Skeletal muscle tissue (tissue), 4 donors: ENCODE data around the gene NLRC3. TPM values are rescaled to one million over a fixed set of nuclear protein-coding genes. Genes with fewer than 3 reads are reported as not detected.
"Not testable (repeated sequence)": the region's sequence is repeated elsewhere in the genome, so short reads cannot be mapped to it uniquely, and the experiment has no call there.

Experiments used
- H3K27ac ChIP-seq: one replicate; pipeline ENCODE4 v1.7.0; 2013; ENCODE audit warnings: mild to moderate bottlenecking, low read depth, low read length, inconsistent platforms
- H3K27me3 ChIP-seq, 3 donors: one replicate each; pipeline ENCODE4 v1.7.0; 2013; ENCODE audit warnings: low read length in 3 of 3; ENCODE audit not compliant: control insufficient read depth in 3 of 3, insufficient read depth in 3 of 3
- H3K36me3 ChIP-seq, 3 donors: one replicate each; pipeline ENCODE4 v1.7.0; 2013; ENCODE audit warnings: low read length in 3 of 3; ENCODE audit not compliant: control insufficient read depth in 3 of 3, insufficient read depth in 3 of 3
- H3K4me1 ChIP-seq, 3 donors: one replicate each; pipeline ENCODE4 v1.7.0; 2013; ENCODE audit warnings: low read length in 3 of 3, mild to moderate bottlenecking in 3 of 3; ENCODE audit not compliant: control insufficient read depth in 3 of 3, insufficient read depth in 3 of 3
- H3K4me3 ChIP-seq, 3 donors: one replicate each; pipeline ENCODE4 v1.7.0; 2013; ENCODE audit warnings: low read length in 3 of 3
- H3K9ac ChIP-seq, 3 donors: one replicate each; pipeline ENCODE4 v1.7.0; 2013; ENCODE audit warnings: low read length in 3 of 3, mild to moderate bottlenecking in 3 of 3, moderate library complexity in 2 of 3, low read depth in 1 of 3
- H3K9me3 ChIP-seq, 3 donors: one replicate each; pipeline ENCODE4 v1.7.0; 2013; ENCODE audit warnings: low read length in 3 of 3; ENCODE audit not compliant: control insufficient read depth in 3 of 3
- total RNA-seq: library from RNA; depleted of rRNA; stranded (reverse); fragments of >200 nt; gene quantifications from one replicate; pipeline ENCODE4 v1.2.3, GENCODE V29; 2014
- donor health status: Osteomylitis.

Gene NLRC3
- total RNA-seq, 1 donor from 2014 or later = 0.52 TPM

DNA sequence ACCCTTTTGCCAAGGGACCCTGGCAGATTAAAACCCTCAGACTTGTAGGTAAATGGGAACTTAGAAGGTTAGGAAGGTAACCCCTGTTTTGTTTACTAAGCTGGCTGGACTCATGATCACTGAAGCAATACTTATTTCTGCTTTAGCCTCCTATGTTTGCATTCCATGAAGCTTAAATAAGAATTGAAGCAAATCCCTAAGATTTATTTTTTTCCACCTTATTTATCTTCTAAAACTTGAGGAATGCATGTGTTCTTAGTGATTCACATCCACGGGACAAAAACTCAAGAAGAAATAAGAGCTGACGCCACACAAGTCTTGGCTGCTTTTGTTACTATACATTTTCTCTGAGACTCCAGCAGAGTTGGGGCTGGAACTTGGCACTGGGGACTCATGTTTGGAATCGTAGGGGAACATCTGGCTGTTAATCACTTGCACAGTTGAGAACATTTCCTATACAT is 40.9 kb downstream of the NLRC3 start:
- Histone ChIP-seq H3K36me3 (peaks cover 16 to 38% (median 27%) of the 10 kb centered on the region in 3 donors), H3K27me3 (no peaks in the 10 kb centered on the region), H3K9me3 (no peaks in the 10 kb centered on the region), H3K27ac (no peak overlapping the region), H3K4me1 (peaks cover 13 to 31% (median 22%) of the 10 kb centered on the region in 3 donors), H3K9ac (no peak overlapping the region), H3K4me3 (no peak overlapping the region)

DNA sequence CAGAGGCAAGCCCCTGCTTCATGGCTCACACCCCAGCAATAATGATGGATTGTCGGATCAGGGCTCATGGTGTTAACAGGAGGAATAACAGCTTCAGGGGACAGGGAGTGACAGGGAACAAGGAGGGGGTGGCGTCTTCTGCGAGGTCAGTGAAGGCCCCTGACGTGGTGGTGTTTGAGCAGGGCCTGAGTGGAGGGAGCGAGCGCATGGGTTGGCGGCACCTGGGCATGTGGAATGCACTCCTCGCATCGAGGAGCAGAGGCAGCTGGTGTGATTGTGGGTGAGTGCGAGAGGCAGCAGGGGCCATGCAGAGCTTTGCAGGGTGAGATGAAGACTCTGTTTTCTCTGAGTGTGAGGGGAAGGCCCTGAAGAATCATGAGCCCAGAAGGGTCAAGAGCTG is 43.1 kb downstream of the NLRC3 start:
- peaks cover 13 to 20% (median 19%) of the 10 kb centered on the region in 3 donors for H3K4me1 ChIP-seq
- peaks cover 25 to 48% (median 25%) of the 10 kb centered on the region in 3 donors for H3K36me3 ChIP-seq

DNA sequence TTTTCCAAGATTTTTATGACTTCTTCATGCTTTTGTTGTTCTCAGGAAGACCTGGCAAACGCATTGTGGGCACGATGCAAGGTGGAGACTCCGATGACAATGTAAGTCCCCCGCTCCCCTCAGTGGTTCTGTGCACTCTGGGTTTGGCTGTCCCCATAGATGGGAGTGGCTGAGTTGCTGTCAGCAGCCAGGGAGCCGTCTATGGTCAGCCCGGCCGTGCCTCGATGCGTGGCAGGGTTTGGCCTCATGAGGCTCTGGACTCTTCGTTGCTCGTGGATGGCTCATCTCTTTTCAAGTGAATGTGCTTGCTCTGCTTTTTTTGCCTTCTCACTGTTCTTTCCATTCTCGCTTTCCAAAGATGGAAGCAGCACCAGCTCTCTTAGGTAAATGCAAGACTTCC is 44.5 kb downstream of the NLRC3 start:
- Histone ChIP-seq H3K4me3 (no peak overlapping the region), H3K36me3 (peaks cover 27 to 44% (median 32%) of the 10 kb centered on the region in 3 donors), H3K4me1 (peaks cover 6 to 15% (median 10%) of the 10 kb centered on the region in 3 donors), H3K9me3 (no peaks in the 10 kb centered on the region), H3K9ac (no peak overlapping the region), H3K27me3 (no peaks in the 10 kb centered on the region), H3K27ac (no peak overlapping the region)

More for the DNA sequence above, 43.1 kb downstream of the NLRC3 start:
- no peak overlapping the region for H3K4me3 ChIP-seq
- no peaks in the 10 kb centered on the region for H3K27me3 ChIP-seq
- H3K27ac ChIP-seq = no peak overlapping the region
- no peaks in the 10 kb centered on the region for H3K9me3 ChIP-seq
- no peak overlapping the region for H3K9ac ChIP-seq

DNA sequence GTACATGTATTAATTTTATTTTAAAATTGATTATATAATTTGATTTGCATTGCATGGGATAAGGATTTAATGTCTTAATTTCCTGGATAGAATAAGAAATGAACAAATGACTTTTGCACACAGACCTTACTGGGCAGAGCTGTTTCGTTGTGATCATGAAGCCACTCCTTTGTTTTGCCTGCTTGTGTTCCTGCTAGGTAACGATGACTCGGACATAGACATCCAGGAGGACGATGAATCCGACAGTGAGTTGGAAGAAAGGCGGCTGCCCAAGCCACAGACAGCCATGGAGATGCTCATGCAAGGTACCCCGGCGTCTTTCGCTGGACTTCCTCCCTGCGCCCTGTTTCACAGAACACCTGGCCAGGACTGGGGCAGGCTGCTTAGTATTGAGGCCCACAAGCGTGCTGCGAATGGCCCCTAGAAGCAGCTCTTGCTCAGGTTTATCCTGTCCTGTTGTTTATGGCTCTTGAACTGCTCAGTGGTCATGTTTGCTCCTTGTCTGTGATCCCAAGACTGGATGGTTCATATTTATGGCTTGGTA is 46.8 kb downstream of the NLRC3 start:
- H3K9ac ChIP-seq = no peak overlapping the region
- H3K9me3 ChIP-seq = no peaks in the 10 kb centered on the region
- no peaks in the 10 kb centered on the region for H3K4me1 ChIP-seq
- no peaks in the 10 kb centered on the region for H3K27me3 ChIP-seq
- no peak overlapping the region for H3K4me3 ChIP-seq
- H3K27ac ChIP-seq = no peak overlapping the region
- peaks cover 29 to 41% (median 35%) of the 10 kb centered on the region in 3 donors for H3K36me3 ChIP-seq

DNA sequence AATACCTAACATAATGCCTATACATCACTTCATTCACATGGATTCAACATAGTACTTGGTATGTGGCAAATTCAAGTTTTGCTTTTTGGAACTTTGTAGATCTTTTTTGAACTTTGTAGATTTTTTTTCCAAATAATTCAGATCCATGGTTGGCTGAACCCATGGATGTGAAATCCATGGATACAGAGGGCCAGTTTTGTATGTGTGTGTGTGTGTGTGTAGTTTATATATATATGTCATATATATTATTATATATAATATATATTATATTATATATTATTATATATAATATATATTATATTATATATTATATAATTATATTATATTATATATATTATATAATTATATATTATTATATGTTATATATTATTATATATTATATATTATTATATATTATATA is 48.0 kb downstream of the NLRC3 start:
- Histone ChIP-seq H3K9ac (no peak overlapping the region), H3K36me3 (peaks cover 33 to 42% (median 40%) of the 10 kb centered on the region in 3 donors), H3K4me1 (no peaks in the 10 kb centered on the region), H3K4me3 (no peak overlapping the region), H3K27me3 (no peaks in the 10 kb centered on the region), H3K9me3 (no peaks in the 10 kb centered on the region), H3K27ac (no peak overlapping the region)

DNA sequence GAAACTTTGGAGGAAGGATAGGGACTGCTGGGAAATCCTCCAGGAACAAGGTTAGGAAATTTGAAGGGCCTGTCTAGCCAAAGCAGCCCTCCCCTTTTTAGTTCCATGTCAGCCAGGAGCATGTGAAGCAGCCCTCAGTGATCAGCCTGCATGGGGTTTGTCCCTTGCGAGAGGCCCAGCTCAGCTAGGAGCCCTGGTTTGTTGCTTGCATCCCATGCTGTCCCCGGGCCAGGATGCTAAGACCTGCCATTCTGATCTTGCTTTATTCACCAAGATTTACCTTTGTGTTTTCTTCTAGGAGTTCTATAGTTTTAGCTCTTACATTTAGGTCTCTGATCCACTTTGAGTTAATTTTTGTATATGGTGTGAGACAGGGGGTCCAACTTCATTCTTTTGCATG is 48.8 kb downstream of the NLRC3 start:
- no peaks in the 10 kb centered on the region for H3K9me3 ChIP-seq
- peaks cover 31 to 42% (median 38%) of the 10 kb centered on the region in 3 donors for H3K36me3 ChIP-seq
- no peak overlapping the region for H3K27ac ChIP-seq
- H3K4me3 ChIP-seq = no peak overlapping the region
- no peaks in the 10 kb centered on the region for H3K27me3 ChIP-seq
- no peak overlapping the region for H3K9ac ChIP-seq
- H3K4me1 ChIP-seq = no peaks in the 10 kb centered on the region

DNA sequence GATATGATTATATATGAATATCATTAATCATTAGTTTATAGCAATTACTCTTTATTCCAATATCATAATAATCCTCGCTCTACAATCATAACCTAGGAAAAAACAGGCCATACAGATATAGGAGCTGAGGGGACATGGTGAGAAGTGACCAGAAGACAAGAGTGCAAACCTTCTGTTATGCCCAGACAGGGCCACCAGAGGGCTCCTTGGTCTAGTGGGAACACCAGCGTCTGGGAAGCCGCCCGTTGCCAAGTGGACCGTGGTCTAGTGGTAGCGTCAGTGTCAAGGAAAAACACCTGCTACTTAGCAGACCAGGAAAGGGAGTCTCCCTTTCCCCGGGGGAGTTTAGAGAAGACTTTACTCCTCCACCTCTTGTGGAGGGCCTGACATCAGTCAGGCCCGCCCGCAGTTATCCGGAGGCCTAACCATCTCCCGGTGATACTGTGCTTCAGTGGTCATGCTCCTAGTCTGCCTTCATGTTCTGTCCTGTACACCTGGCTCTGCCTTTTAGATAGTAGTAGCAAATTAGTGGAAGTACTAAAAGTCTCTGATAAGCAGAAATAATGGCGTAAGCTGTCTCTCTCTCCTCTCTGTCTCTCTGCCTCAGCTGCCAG is 49.9 kb downstream of the NLRC3 start:
- H3K9me3 ChIP-seq = not testable (repeated sequence)

DNA sequence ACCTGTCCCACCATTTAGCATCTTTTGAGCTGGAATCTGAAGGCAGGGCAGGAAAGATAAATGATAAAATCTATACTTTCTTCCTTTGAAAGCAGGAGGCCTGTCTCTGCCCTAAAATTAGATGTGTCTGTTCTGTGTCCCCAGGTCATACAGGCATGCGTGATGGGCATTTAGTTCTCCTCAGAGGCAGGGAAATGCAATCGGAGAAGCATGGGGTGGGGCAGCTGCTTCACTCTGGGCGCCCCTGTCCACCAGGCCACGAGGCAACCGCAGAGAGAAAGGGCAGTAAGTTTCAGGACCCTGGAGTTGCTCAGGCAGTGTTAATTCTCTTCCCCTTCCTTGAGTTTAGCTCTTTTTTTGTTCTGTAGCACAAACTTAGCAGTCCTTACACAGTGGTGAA is 51.3 kb downstream of the NLRC3 start:
- Histone ChIP-seq H3K9ac (no peak overlapping the region), H3K4me1 (no peaks in the 10 kb centered on the region), H3K4me3 (no peak overlapping the region), H3K9me3 (no peaks in the 10 kb centered on the region), H3K27ac (peak overlapping the region; percentile 3), H3K27me3 (no peaks in the 10 kb centered on the region), H3K36me3 (peaks cover 28 to 34% (median 30%) of the 10 kb centered on the region in 3 donors)

More for the DNA sequence above, 49.9 kb downstream of the NLRC3 start:
- H3K4me1 ChIP-seq, H3K4me3 ChIP-seq, H3K27ac ChIP-seq, H3K27me3 ChIP-seq, H3K9ac ChIP-seq: not testable (repeated sequence)
- H3K36me3 ChIP-seq = peaks cover 27 to 35% (median 34%) of the 10 kb centered on the region in 3 donors

DNA sequence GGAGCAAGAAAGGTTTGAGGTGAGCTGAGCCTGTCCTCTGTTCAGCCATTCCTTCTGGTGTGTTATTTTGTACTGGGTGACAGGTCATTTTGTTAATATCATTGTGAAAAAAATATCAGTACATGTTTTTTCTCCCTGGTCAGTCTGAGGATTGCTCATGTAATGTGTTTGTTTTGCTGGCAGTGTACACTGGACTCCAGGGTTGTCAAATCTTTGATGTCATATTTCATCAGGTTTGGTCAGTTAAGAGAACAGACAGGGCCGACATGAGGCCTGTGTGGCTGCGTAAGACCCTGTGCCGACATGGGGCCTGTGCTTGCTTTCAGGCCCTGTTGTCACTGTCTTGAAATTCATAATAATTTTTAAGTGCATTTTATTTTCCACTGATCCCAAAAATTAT is 53.9 kb downstream of the NLRC3 start:
- no peak overlapping the region for H3K4me3 ChIP-seq
- no peaks in the 10 kb centered on the region for H3K27me3 ChIP-seq
- no peak overlapping the region for H3K27ac ChIP-seq
- no peaks in the 10 kb centered on the region for H3K4me1 ChIP-seq
- peaks cover 35 to 47% (median 37%) of the 10 kb centered on the region in 3 donors for H3K36me3 ChIP-seq
- no peak overlapping the region for H3K9ac ChIP-seq
- no peaks in the 10 kb centered on the region for H3K9me3 ChIP-seq

DNA sequence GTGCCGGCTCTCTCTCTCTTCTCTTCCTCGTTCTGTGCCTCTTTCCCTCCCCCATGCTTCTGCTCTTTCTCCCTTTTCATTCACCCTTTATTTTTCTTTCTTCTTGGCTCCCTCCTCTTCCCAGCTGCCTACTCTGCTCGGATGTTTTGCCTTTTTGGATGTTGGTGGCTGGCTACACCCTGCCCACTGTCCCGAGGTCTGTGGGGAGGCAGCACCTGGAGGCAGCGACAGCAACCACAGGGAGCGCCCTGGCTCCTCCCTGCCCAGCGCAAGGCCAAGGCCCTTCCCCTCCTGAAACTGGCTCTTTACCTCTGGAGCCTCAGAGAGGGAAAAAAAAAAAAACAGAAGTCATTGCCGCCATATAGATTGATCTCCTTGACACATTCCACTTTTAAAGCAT is 56.4 kb downstream of the NLRC3 start:
- H3K9me3 ChIP-seq = no peaks in the 10 kb centered on the region
- no peak overlapping the region for H3K4me3 ChIP-seq
- peaks cover 37 to 50% (median 48%) of the 10 kb centered on the region in 3 donors for H3K36me3 ChIP-seq
- no peak overlapping the region for H3K9ac ChIP-seq
- no peak overlapping the region for H3K27ac ChIP-seq
- no peaks in the 10 kb centered on the region for H3K4me1 ChIP-seq
- H3K27me3 ChIP-seq = no peaks in the 10 kb centered on the region
